DMS114 treated with DMSO at 0.1 percent for 48 hours (cell line): ENCODE results near the gene PLEKHH1.
A peak's percentile ranks its signal among the peaks of the same experiment; 100 is the strongest.

Experiments
- DNase-seq: peaks from one replicate; lab custom pipeline; 2025; ENCODE audit not compliant: unreplicated experiment; lab: John Stamatoyannopoulos, UW

Gene PLEKHH1

GRCh38 chr14:67562025-67562775 is 29.1 kb downstream of the PLEKHH1 start:
- no peak for DNase-seq

- no peak for DNase-seq
These were observed 29.7 kb downstream of the PLEKHH1 start for GRCh38 chr14:67562776-67563150.

GRCh38 chr14:67564236-67564635 is 31.1 kb downstream of the PLEKHH1 start:
- no peak for DNase-seq

- no peak for DNase-seq
These were observed 33.8 kb downstream of the PLEKHH1 start for GRCh38 chr14:67566908-67567307.

- DNase-seq, result no peak
These were observed 34.6 kb downstream of the PLEKHH1 start for GRCh38 chr14:67567654-67568053.

- no peak for DNase-seq
These were observed 36.0 kb downstream of the PLEKHH1 start for GRCh38 chr14:67569011-67569650.

GRCh38 chr14:67569651-67570290 is 36.7 kb downstream of the PLEKHH1 start:
- DNase-seq, result no peak

GRCh38 chr14:67570453-67570852 is 37.4 kb downstream of the PLEKHH1 start:
- no peak for DNase-seq

- peak; percentile 49 for DNase-seq
These were observed 38.3 kb downstream of the PLEKHH1 start for GRCh38 chr14:67571275-67571990.

GRCh38 chr14:67571991-67572323 is 38.9 kb downstream of the PLEKHH1 start:
- no peak for DNase-seq

- DNase-seq, result no peak
These were observed 39.5 kb downstream of the PLEKHH1 start for GRCh38 chr14:67572608-67573007.

GRCh38 chr14:67573228-67574010 is 40.3 kb downstream of the PLEKHH1 start:
- no peak for DNase-seq

GRCh38 chr14:67574156-67574555 is 41.1 kb downstream of the PLEKHH1 start:
- DNase-seq, result no peak

- no peak for DNase-seq
These were observed 41.7 kb downstream of the PLEKHH1 start for GRCh38 chr14:67574806-67575205.

- DNase-seq, result no peak
These were observed 42.6 kb downstream of the PLEKHH1 start for GRCh38 chr14:67575684-67576083.

GRCh38 chr14:67576216-67576955 is 43.3 kb downstream of the PLEKHH1 start:
- no peak for DNase-seq

GRCh38 chr14:67577181-67577808 is 44.2 kb downstream of the PLEKHH1 start:
- no peak for DNase-seq

- no peak for DNase-seq
These were observed 45.0 kb downstream of the PLEKHH1 start for GRCh38 chr14:67577909-67578749.

- DNase-seq, result no peak
These were observed 46.0 kb downstream of the PLEKHH1 start for GRCh38 chr14:67579040-67579439.
